C4-2B (cell line): ENCODE measurements around the gene NUP62.

Experiments
- ZFX ChIP-seq: fragments of 450-650 bp; IDR thresholded peaks from 2 replicates; pipeline ENCODE4 v1.6.1; 2017
- TF ChIP-seq, protein P1 (sequence below): fragments of 450-650 bp; conservative IDR thresholded peaks from 2 replicates; pipeline ENCODE4 v1.5.1; 2017; ENCODE audit warnings: mild to moderate bottlenecking

DNA sequence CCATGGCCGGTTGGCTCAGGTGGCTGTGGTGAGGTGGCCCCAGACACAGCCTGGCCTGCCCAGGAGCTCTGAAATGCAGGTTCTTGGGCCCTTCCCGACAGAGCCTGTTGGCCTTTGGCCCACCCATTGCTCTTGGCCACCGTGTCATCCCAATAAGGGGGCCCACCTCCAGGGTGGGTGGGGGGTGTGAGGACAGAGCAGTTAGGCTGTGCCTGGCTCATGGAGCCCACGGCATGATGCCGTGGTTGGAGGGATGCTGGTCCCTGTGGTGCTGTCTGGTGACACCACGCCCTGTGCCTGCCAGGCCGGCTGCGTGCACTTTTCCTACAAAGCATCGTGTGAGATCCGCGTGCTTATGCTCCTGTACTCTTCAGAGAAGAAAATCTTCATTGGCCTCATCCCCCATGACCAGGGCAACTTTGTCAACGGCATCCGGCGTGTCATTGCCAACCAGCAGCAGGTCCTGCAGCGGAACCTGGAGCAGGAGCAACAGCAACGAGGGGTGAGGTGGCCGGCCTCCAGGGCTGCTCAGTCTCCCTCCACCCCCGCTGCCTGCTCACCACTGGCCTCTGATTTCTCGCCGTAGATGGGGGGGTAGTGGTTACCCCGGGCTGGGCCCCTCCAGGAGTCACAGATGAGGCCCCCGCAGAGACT lies 69.5 kb downstream of the NUP62 start:
- TF ChIP-seq, protein P1, sequence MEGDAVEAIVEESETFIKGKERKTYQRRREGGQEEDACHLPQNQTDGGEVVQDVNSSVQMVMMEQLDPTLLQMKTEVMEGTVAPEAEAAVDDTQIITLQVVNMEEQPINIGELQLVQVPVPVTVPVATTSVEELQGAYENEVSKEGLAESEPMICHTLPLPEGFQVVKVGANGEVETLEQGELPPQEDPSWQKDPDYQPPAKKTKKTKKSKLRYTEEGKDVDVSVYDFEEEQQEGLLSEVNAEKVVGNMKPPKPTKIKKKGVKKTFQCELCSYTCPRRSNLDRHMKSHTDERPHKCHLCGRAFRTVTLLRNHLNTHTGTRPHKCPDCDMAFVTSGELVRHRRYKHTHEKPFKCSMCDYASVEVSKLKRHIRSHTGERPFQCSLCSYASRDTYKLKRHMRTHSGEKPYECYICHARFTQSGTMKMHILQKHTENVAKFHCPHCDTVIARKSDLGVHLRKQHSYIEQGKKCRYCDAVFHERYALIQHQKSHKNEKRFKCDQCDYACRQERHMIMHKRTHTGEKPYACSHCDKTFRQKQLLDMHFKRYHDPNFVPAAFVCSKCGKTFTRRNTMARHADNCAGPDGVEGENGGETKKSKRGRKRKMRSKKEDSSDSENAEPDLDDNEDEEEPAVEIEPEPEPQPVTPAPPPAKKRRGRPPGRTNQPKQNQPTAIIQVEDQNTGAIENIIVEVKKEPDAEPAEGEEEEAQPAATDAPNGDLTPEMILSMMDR = no peak
- no peak for TF ChIP-seq ZFX
